Hindlimb muscle (tissue), 1 donor: Measurements from ENCODE around the gene CLBA1. TPM values are rescaled to one million over a fixed set of nuclear protein-coding genes. Genes with fewer than 3 reads are reported as not detected.

Experiments used
- DNase-seq: peaks from one replicate; pipeline ENCODE4 v3.0.0-alpha.2; 2013
- polyA plus RNA-seq: library from polyadenylated mRNA; unstranded; fragments of 120-200 nt; gene quantifications from one replicate; pipeline ENCODE4 v1.2.1, GENCODE V29; 2013; ENCODE audit not compliant: insufficient read length

The CLBA1 gene
- polyA plus RNA-seq, 1 donor = 5.0 TPM

DNA sequence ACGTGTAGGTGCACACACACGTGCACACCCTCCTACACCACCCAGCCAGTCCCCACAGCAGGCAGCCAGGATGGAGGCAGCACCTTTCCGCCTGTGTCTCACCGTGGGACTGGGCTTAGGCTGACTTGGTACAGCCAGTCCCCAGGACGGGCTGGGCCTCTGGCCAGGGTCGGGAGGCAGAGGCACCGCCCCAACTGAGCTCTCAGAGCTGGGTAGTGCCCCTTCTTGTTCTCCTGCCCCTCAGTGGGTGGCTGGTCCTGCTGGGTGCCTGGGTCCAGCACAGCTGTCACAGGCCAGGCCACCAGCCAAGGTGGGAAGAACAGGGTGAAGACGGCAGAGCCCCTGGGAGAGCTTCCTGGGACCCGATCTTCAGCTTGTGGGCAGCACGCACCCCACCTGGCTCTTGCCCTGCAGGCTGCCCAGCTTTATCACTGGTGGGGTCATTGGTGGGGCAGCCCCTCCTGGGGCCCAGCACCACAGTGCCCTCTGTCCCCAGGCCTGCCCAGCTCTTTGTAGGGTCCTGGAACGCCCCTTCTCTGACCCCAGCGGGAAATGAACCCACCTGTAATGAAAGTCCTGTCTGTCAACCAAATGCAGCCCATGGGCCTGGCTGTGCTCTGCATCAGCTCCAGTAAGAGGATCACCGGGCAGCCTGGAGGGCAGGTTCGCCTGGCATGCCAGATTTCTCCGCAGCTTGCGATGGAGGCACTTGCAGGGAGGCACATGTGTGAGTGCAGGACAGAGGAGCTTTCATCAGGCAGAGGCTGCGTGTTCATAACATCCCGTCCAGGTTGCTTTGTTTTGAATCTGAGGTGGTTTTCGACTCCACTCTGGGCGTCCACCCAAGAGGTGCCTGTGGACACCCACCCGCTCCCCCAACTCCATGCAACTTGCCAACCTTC lies 20.6 kb downstream of the CLBA1 start:
- DNase-seq = no peak

DNA sequence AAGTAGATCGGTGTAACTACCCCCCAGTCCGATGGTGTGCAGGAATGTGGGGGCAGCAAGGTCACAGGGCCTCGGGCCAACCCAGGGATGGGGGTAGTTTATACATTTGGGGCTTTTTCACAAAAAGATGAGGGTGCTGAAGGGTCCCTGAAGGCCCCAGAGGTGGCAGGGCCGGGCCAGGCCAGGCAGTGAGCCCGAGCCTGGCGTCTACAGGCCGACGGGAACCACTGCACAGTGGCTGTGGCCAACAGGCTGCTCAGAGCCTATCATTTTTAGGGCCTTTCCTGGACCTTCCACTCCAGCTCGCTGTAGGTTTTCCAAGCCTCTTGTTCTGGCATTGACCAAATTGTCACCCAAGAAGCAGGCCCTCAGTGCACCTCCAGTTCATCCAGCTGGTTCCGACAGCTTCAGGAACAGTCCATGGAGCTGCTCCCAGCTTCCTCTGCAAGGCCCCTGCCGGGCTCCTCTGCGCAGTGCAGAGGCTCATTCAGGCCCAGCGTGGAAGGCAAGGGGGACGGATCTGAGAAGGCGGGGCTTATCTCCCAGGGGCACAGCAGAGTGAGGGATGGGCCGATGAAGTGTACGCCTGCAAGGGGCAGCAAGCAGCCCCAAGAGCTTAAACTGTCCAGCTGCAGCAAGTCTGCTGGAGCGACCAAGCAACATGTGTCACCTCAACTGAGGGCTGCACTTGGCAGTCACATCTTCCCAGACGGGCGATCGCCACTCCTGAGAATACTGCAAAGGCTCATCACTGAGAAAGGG lies 21.4 kb downstream of the CLBA1 start:
- no peak for DNase-seq

DNA sequence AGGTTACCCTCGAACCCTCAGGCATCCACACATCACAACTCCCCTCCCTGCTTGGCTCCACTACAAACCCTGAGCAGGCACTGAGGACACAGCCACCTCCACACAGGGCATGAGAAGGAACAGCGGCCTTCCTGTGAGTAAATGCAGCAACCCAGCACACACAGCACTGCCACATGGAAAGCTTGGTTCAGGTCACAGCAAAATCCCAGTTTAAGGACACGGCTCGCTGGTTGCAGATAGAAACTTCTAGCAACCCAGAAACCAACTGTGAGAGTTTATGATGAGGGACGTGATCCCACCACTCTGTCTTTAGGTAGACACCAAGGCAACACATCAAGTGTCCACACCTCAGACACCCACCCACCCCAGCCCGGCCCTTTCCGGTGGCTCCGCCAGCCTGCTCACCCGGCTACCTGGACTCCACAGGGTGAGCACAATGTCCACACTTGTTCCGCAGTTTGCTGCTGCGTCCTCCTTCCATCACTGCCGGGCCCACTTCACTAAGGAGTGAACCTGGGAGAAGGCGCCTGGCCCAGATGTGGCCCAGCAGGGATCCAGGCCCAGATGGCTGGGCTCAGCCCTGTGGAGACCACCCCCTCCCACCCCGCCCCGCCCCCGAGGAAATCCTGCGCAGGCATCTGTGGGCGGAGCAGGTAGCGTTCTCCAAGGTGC lies 22.1 kb downstream of the CLBA1 start:
- no peak for DNase-seq

DNA sequence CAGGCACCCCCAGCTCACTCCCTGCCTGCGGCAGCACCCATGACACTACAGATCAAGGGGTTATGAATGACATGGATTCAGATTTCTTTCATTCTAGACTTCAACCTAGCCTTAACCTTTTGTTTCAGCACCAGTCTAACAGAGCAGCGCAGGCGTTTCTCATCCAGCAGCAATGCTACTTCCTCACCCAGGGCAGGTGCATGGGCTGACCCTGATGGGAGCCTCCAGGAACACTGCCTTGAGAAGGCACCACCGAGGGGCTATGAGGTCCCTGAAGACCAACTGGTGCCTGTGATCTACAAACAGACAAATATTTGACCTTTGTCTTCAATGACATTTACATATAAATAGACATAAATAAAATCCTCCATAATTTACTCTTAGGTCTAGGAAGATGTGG lies 24.5 kb downstream of the CLBA1 start:
- DNase-seq = no peak

DNA sequence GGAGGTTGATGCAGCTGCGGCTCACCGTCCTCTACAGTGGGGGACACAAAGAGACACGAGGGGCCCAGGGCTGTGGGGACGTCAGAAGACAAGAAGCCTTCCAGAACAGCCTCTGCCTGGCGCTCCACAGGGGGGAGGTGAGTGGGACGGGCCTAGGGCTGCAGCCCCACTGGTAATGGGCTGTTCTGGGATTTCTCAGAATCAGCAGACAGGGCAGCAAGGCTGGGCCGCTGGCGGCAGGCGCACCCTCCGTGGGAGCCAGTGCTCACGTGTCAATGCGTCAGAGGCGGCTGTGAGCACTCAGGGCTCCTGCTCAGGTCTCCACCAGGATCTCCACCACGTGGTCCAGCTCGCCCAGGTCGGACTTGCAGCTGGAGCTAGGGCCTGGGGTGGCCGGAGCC lies 25.3 kb downstream of the CLBA1 start:
- DNase-seq = no peak

DNA sequence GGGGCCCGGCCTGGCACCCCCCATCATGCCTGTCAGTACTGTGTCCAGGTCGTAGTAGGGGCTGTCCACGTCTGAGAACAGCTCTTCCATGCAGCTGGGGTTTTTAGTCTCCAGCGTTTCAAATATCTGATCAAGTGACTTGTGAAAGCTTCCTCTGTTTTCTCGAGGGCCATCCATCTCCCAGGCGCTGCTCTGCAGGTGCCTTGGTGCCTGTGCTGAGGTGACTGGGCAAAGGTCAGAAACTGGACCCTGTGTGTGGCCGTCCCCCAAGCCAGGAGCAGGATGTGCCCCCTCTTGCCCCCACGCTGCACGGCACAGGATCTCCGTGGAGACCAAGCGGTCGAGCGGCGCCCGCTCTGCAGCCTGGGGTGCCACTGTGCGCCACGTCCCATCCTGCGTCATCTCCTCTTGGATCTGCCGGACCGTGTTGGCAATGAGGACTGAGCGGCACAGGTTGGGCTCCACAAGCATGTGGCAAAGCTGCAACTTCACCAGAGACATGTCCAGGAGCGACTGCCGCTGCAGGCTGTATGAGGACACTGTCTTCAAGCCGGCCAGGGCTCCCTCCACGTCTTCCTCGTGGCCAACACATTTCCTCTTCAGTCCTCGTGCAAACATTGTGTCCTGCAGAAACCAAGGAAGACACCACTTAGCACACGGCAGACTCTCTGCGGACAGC lies 25.9 kb downstream of the CLBA1 start:
- DNase-seq = no peak

DNA sequence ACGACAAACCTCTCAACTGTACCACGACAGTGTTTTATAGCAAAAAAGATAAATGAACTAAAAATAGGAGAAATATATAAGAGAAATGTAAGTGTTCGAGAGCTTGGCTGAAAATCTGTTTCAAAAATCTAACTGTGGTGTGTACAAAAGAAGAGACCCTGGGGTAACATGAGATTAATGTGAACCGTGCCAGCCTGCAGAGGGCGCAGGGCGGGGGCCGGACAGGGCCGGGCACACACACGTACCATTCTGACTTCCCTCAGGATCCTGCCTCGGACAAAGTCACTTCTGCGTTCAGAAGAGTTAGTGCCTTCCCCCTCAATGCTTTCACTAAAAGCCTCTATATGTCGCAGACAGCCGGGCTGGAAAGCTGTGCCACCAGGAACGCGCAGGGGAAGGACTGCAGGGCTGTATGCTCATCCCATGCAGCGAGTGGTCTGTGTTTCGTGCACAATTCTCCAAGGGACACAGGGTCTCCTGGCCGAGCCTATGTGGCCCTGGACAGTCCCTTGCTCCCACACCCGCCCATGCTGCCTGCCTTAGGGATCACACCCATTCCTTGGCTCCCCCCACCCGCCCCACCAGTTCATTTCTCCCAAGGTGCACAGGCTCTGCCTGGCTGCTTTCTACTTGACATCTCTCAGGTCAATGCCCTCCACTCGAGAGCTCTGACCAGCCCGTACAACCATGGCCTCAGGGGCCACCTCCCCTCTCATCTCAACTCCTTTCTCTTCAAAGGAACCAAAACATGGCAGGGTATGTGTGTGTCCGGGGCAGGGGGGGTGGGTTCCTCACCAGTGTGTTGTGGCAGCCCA lies 26.8 kb downstream of the CLBA1 start:
- no peak for DNase-seq

DNA sequence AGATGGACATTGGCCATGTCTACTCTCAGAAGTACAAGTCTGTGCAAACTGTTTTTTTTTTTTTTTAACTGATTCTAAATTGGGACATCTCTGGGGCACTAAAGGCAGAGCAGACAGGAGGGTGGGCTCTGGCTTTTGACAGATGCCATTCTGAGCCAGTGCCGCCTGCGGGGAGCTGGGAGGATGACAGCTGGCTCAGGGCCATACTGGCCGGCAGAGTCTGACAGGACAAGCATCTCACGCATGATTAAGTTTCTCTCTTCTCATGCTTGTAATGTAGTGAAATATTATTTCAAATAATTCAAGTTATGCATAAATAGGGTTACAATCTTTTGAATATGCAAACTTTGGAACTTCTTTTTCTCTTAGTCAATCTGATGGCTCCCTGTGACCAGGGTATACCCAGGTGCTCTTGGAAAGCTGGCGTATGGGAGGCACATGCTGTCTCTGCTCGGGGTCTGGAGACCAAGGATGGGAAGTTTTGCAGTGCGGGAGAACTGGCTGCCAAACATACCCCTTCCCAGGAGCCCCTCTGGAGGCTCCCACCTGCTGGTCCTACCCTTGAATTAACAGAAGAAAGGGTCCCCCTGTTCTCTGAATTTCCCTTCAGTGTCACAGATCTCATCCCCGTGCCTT lies 27.7 kb downstream of the CLBA1 start:
- DNase-seq = no peak

DNA sequence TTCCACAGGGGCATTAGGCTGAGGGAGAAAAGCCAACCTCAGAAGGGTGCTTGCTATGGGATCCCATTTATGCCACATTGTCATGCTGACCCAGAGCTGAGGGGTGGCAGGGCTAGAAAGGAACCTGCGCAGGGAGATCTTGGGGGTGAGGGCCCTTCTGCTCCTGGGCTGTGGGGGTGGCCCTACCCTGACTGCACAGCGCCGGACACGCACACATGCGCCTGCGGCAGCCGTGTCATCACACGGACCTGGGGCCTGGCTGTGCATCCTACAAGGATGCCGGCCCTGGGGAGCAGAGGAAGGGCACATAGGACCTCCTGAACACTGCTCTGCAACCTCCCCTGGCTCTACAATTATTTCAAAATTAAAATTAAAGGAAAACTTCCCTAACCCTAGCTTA lies 28.4 kb downstream of the CLBA1 start:
- no peak for DNase-seq

DNA sequence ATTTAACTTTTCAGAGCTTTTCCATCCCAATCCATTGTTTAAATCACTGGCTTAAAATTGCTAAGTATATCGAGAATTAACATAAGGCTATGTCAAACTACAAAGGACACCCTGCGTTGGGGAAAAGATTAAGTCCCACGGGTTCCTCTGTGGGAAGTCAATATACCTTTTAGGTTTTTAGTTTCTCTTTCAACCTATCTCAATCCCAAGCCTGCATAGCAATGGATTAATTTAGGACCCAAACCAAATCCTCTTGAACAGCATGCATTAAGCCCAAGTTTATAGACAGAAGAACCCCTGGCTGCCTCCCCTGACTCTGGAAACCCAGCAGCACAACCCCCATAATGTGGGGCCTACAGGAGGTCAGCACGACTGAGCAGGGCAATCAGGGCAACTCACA lies 29.0 kb downstream of the CLBA1 start:
- DNase-seq = no peak

DNA sequence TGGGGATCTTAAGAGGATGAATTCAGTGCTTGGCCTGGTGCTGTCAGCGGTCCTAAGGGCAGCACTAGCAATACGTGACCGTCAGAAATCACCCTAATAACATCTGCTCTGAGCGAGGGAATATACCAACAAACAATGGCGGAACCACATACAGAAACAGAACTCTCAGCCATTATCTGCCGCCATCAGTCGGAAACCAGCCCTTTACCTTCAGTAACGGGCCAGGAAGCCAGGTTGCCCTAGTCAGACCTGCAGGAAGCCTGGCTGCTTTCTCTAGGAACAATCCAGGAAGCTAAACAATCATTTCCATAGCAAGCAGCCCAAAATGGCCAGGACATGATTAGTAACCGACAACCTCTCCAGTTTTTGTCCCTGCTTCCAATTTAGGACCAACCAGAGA lies 29.7 kb downstream of the CLBA1 start:
- no peak for DNase-seq

DNA sequence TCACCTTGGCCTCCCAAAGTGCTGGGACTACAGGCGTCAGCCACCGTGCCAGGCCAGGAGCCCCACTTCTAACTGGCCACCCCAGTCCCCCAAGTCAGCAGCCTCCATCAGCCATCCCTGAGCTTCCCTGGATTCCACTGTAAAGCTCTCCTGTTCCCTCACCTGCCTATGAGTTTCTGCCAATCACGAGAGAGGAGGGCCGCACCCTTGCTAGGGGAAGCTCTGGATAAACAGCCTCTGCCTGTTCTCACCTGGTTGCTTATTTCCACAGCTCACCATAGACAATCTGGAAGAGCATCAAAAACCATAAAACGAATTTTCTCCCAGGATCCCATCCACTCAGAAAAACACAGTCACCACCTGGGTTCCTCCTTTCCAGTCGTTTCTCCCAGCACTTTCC lies 30.3 kb downstream of the CLBA1 start:
- no peak for DNase-seq

DNA sequence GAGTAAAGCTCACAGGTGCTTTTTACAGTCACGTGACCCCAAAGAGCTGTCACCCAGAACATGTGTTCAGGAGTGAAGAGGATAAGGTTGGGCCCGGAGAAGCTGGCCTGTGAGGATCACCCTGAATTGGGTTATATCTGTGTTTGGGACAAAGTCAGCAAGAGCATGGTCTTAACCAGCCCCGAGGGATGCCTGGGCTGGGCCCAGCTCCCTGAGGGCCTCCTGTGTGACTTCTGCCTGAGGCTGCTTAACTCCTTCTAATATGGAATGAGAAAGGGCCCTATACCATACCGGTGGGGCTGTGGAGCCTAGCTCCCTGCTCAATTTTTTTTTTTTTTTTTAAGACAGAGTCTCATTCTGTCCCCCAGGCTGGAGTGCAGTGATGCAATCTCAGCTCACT lies 32.8 kb downstream of the CLBA1 start:
- no peak for DNase-seq

DNA sequence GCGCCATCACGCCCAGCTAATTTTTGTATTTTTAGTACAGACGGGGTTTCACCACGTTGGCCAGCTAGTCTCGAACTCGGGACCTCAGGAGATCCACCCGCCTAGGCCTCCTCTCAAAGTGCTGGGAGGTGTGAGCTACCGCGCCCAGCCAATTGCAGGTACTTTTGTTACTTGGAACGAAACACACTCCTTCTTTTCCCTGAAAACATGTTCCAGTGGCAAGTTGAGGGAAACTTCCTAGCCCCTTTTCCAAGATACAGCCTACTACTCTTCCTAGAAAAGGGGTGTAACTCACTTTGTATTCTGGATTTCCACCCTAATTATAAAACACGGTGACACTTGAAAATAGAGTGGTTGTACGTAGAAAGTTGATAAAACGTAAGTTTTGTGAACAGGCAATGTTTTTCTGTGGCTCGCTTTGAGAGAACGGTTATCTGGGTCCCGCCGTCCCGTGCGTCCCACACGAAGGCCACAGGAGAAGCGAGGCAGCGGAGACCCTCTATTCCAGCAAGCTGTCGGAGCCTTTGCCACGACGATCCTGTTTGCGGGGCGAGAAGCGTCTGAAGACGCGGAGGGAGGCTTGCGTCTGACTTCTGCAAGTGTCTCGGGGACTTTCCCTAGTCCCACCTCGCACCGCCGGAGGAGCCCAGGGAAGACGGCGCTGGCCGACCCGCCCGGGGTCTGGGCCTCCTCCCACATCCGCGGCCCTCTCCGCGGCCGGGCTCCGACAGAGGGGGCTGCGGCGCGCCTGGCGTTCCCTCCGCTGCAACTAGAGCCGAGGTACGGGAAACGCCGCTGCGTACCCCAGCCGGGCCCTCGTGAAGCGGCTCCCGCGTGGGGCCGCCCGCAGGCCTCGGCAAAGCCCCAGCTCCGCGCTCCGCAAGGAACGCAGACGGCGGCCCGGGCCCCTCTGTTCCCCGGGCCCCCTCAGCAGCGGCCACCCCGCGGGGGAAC lies 34.5 kb downstream of the CLBA1 start:
- peak; percentile 44 for DNase-seq

DNA sequence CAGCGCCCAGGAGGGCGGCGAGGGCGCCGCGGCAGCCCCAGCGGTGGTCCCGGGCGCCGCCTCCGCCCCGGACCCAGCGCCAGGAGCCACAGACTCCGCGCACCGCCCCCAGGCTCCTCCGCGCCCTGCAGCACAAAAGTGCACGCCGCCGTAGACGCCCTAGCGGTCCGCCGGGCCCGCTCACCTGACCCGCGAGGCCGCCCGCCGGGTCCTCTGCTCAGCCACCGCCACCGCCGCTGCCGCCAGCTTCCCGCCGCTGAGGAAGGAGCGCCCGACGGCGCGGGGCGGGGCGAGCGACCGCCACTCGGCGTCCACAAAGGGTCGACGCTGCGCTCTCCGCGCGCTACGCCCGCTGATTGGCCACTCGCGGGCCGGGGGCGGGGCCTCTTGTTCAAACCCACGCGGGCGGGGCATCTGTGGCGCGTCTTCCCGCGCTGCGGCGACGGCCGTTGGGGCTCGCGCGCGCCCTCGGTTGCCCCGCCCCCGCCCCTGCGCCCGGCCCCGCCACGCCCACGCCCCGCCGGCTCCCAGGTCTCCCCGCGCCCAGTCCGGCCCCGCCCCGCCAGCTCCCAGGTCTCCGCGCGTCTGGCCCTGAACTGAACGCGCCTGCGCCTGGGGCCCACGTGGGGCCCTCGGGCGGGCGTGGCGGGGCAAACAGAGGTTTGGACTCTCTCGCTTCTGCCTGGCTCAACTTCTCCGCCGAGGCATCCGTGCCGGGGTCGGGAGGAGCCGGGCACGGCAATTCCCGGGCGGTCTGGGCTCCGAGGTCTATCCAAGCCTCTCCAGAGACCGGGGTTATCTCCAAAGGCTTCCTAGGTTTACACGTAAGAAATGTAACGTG lies 35.4 kb downstream of the CLBA1 start, which contains the start of gene CDCA4:
TSS of gene CDCA4 (minus strand) at position 269 of the 841 bp plus-strand sequence. CDS start 9,154 bp downstream, outside the sequence.
- DNase-seq = peak; percentile 98

DNA sequence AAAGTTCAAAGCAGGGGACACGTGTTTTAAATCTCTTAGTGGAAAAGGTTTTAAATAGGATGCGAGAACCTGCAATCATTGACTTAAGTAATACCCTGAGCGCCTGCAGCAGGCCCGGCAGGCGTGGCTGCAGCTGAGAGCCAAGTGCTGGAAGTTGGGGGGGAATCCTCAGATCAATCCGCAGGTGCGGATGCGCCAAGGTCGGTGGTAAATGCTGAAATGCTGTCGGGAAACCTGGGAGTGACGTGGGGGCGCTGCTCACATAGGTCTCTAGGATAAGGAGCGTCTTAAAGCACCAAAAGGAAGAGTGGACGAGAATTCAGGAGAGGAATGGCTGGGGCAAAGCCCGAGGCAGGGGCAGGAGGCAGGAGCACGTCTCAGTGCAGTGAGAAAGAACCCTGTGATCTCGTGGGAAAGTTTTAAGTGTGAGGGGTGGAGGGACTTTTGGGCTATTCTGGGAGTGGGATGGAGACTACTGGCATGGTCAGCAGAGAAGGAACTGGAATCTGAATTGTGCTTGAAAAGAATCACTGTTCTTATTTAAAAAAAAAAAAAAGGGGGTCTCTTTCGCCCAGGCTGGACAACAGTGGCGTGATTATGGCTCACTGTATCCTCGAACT lies 36.2 kb downstream of the CLBA1 start:
- peak; percentile 48 for DNase-seq

DNA sequence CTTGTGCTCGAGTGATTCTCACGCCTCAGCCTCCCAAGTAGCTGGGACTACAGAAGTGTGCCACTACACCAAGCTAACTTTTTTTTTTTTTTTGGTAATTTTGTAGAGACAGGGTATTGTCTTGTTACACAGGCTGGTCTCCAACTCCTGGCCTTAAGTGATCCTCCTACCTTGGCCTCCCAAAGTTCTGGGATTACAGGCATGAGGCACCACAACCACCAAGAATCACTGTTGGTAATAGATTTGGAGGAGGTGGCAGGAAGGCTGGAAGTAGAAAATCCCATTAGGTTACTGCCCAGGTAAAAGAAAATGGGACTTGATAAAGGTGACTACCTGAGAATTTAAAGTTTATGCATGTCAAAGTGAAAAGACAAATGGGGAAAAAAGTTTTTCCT lies 36.7 kb downstream of the CLBA1 start:
- no peak for DNase-seq

DNA sequence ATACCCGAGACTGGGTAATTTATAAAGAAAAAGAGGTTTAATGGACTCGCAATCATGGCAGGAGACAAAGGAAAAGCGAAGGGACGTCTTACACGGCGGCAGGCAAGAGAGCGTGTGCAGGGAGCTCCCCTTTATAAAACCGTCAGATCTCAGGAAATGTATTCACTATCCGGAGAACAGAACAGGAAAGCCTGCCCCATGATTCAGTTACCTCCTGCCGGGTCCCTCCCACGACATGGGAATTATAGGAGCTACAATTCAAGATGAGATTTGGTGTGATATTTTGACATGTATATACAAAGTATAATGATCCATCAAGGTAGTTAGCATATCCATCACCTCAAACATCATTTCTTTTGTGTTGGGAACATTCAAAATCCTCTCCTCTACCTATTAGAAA lies 37.6 kb downstream of the CLBA1 start:
- no peak for DNase-seq
